DMS53 treated with DMSO at 0.1 percent for 48 hours (cell line): ENCODE results near the gene PPP1R3C.

Source experiments
- DNase-seq: peaks from one replicate; lab custom pipeline; 2025; ENCODE audit not compliant: unreplicated experiment; lab: John Stamatoyannopoulos, UW

Gene PPP1R3C

DNA sequence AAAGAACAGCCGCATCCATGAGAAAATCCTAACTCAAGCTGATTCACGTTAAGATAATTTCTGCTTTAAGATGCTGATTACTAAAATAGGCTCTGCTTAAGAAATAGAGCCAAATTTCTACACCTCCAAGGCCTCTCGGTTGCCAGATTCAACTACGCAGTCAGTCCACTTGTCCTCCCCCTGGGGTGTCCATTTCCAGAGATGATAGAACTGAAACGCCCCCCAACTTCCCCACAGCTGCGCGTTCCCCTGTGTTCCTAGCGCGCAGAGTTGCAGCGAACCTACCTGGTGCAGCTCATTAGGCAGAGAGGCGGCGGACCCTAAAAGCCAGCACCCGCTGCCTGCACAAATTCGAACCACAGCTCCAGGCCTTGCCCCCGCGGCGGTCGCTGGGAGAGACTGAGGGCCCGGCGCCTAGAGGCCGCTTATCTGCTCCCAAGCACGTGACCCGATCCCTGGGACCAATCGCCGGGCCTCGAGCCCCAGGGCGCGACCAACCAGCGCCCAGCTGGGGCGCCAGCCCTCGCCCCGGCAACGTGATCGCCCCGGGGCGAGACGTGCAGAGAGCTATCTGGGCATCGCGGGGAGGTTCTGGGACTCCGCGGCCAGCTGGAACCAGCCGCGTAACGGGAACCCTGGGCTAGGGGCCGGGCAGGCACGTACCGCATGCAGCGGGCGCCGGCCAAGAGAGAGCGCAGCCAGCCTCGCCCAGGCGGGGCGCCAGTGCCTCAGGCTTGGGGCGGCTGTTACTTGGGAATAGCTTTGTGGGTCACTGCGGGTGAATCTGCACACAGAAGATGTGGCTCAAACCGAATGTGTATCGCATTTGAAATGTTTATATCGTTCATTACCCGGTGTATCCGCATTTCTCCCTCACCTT, at the start of gene PPP1R3C:
PPP1R3C (minus strand) TSS at position 401 of the 880 bp plus-strand sequence; CDS start at position 299, 102 bp downstream.
- peak; percentile 89 for DNase-seq

GRCh38 chr10:91681361-91682276, 48.7 kb upstream of the PPP1R3C start:
- DNase-seq = no peak

- DNase-seq = no peak
Measured at GRCh38 chr10:91680487-91680886, 47.6 kb upstream of the PPP1R3C start.

- DNase-seq = no peak
Measured at GRCh38 chr10:91679296-91679695, 46.4 kb upstream of the PPP1R3C start.

DNA sequence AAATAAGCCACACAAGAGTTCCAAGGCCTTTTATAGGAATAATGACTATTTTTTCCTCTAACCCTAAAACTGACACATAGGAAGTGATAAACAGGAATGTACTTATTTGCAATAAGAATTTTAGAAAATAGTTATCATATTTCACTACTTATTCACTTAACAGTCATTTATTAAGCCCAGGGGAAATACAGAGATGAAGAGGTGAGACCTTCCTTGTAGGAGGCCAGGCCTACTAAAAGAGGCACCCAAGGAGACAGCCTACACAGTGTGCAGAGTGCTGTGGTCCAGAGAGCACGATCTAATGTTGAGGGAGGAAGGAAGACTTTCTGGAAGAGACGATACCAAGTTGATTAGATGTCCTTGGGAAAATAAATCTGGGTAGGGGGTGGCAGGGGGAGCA, 45.0 kb upstream of the PPP1R3C start:
- DNase-seq = no peak

GRCh38 chr10:91672021-91672608, 39.2 kb upstream of the PPP1R3C start:
- peak; percentile 62 for DNase-seq

DNA sequence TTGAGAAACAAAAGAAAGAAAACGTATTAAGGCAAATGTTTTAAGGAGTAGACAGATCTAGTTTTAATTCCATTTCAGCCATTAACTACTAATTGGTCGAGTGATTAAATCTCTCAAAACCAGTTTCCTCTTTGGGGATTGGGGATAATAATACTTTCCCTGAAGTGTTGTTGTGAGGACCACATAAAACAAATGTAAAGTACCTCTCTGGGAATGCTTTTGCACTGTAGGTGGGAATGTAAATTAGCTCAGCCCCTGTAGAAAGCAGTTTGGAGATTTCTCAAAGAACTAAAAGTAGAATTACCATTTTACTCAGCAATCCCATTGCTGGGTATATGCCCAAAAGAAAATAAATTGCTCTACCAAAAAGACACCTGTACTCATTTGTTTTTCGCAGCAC, 36.0 kb upstream of the PPP1R3C start:
- no peak for DNase-seq

DNA sequence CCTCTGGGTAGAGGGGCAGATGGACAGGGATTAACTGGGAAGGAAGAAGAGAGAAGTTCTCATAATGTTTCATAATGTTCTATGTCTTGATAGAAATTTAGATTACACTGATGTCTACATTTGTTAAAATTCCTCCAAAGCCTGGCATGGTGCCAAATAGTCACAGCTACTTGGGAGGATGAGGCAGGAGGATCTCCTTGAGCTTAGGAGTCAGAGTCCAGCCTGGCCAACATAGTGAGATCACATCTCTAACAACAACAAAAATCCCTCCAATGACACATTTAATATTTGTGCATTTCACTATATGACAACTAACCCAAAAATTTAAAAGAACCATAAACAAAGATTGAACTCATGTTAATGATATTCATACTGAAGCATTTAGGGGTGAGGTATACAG, 33.0 kb upstream of the PPP1R3C start:
- no peak for DNase-seq

- no peak for DNase-seq
Measured at GRCh38 chr10:91664426-91664825, 31.6 kb upstream of the PPP1R3C start.

- no peak for DNase-seq
Measured at GRCh38 chr10:91662993-91663392, 30.1 kb upstream of the PPP1R3C start.

DNA sequence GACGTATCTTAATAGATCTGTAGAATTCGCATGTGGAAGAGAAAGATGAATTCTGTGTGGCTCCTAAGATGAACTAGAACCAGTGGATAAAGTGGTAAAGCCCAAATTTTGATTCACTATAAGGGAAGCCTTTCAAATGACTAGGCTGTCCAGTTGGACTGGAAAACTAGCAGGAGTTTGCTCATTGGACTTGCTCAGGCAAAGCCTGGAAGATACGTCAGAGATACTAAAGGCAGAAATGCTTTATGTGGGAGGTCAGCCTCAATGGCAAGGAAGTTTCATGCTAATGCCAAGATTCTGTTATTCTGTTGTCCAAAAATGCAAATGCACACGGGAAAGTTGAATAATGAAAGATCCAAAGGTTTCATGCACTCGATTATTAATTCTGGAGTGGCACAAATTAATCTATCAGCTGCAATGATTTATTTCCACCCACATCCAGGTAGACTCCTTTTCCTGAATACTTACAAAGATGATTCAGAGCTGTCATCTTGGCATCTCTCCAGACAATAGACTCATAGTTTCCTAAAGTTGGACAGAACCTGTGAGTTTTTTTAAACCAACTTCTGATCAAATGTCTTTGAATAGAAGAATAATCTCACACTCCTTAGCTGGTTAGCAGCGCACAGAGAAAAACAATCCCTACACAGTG, 20.5 kb upstream of the PPP1R3C start:
- no peak for DNase-seq

DNA sequence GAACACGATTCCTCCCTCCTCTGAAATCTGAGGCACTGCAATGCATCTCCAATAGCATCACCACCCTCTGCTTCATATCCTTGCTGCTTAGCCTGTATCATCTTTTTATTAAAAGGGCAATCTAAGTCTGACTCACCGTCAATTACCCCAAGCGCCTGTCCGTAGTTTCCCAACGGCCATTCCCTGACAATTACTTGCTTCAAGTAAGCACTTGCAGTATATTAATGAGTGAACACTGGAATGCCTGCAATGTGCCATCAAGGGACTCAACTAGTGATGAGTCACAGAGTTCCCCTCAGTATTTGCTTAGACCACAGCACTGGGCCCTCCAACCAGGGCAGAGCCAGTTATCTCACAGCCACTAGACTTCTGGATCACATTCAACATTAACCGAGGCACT, 19.5 kb upstream of the PPP1R3C start:
- no peak for DNase-seq

DNA sequence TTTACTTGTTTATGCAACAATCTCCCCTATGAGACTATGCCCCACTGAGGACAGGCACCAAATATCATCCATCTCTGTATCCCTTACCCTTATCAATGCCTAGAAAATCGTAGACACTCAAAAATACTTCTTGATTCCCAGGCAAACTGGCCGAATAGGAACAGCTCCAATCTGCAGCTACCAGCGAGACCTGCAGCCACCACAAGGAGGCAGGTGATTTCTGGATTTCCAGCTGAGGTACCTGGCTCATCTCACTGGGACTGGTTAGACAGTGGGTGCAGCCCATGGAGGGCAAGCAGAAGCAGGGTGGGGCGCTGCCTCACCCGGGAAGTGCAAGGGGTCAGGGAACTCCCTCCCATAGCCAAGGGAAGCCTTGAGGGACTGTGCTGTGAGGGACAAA, 10.8 kb upstream of the PPP1R3C start:
- DNase-seq = peak; percentile 4

DNA sequence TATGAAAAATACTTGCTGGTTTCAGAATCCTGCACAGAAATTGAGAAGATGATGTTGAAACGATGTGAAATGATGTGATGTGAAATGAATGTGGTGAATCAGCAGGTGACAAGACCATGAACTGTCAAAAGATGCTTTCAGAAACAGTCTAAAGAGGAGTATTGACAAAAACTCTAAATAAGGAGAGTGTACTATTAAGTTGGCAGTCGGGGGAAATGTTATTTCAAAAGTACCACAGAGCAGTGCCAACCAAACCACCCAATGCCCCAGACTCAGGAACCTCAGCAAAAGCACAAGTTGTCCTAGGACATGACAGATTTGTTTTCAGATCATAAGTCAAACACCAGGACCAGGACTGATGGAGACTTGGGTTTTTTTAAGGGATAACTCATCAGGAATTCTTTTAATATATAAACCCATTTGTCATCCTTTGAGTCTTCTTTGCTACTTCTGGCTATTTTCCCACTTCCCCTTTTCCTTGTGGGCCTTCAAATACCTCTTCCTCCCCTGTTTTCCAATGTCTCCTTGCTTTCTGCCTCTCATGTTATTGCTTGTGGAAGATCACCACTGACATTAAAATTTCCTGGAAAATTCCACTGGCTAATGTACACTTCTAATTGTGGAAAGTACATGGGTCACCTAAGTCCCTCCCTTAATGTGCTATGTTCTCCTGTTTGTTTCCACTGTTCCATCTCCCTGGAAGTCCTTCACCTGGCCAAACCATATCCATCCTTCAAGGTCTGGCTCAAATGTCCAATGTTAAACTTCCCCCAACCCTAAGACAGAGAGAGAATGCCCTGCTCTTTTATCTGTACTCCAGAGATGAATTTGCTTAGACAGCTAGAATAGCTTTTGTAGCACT, 10.2 kb upstream of the PPP1R3C start:
- no peak for DNase-seq

DNA sequence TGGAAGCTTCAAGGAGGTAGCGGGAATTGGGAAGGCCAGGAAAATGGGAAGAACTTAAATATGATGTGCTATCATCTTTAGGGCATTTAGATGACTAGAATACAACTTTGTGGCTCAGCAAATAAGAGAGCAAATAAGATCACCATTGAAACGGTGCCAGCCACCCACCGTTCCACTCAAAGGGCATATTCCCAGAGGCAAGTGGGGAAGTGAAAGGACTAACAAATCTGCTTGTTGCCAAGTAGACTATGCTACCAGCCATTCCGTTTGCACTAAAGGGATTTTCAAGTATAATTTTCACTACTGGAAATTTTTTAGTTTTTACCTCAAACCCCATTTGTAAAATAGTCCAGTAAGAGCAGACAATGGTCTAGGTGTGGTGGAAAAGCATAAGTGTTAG, 4.0 kb upstream of the PPP1R3C start:
- DNase-seq = no peak

DNA sequence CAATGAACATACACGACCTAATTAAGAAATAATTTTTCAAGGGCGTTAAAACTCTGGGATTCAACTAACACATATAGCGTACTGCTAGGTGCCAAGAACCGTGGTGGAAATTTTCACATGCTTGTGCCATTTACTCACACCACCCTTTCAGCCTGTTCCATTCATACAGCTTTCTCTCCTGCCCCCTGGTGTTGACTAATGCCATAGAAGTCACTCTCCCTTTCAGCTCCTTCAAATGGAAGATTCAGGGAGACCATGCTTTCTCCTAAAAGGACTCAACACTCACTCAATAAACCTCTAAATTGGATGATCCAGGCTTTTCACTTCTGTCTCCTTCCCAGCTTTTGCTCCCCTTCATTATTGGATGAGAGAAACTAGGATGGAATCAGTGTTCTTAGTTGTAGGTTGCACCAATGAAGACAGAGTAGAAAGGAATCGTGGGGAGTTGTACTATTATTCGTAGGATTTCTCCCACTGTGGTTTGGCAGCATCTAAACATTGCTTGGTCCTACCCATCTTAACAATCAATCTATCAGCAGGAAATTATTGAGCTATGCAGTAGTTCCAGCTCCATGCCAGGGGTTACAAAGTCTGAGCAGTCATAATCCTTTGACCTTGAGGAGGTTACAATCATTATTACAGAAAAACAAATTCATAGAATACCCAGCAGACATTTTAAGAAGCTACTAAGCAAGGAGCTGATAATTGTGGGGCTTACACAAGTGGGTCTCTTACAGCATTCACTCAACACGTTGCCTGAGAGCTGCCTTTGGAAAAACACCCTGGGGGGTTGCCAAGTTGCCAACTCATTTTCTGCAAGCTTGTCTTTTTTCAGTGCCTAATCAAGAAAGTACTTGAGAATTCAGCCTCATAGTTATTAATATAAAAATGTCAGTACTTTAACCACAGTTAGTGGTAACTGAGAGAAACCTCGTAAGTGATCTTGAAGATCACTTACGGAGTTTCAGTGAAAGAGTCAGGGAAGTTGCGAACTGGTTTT, 2.8 kb upstream of the PPP1R3C start:
- DNase-seq = peak; percentile 69

GRCh38 chr10:91634898-91635297, 2.0 kb upstream of the PPP1R3C start:
- no peak for DNase-seq

DNA sequence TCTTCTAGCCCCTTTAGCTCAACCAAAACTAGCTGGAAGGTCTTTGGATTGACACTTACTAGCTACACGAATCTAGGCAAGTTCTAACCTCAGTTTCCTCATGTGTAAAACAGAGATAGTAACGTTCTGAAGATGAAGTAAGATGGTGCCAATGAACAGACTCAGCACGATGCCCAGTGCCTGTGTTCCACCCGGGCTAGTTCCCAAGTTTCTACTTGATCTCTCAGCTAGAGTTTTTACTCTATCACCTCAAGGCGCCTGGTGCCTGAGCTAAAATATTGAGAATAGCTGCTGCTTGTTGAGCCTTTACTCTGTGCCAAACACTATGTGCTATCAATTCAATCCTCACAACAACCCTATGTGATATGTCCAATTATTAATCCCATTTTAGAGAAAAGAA, 1.4 kb upstream of the PPP1R3C start:
- no peak for DNase-seq

DNA sequence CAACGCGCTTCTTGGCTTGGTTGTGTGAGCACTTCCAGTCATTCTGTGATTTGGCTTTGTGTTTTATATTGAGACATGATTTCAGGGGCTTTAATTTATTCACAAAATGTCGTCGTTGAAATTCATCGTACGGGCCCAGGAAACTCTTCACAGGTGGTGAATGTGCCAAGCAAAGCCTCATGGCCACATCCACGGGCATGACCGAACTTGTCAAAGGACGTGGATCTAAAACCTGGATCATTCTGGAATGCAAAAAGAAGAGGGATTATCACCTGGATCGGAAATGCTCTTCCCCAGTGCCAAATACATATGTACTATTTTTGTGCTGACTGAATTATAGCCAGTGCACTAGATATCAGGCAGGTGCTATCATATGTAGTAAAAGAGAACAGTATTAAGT, 2.2 kb downstream of the PPP1R3C start:
- no peak for DNase-seq
